Activated T-cell treated with anti-CD3 and anti-CD28 coated beads for 1 hour (primary cell): Measurements from ENCODE around the gene FAM131B.

Source experiments
- DNase-seq: peaks from one replicate; pipeline ENCODE4 v3.0.0-alpha.2; 2020; ENCODE audit warnings: low read depth

Gene FAM131B

GRCh38 chr7:143382791-143383641 is 20.5 kb upstream of the FAM131B start:
- DNase-seq = no peak

GRCh38 chr7:143382126-143382790 is 19.7 kb upstream of the FAM131B start:
- no peak for DNase-seq

- DNase-seq = no peak
These were observed 19.1 kb upstream of the FAM131B start for GRCh38 chr7:143381427-143382125.

- DNase-seq = peak; percentile 80
These were observed 18.3 kb upstream of the FAM131B start, which contains the start of gene ZYX for GRCh38 chr7:143380646-143381426. TSS of gene ZYX (plus strand) at chr7:143381345. CDS start at chr7:143381572, 227 bp downstream.

GRCh38 chr7:143380260-143380645 is 17.7 kb upstream of the FAM131B start:
- DNase-seq = peak; percentile 85

GRCh38 chr7:143379611-143380259 is 17.2 kb upstream of the FAM131B start:
- DNase-seq = no peak

- DNase-seq = no peak
These were observed 13.9 kb upstream of the FAM131B start for GRCh38 chr7:143376396-143376795.

- DNase-seq = no peak
These were observed 13.0 kb upstream of the FAM131B start for GRCh38 chr7:143375298-143376034.

GRCh38 chr7:143374561-143374960 is 12.0 kb upstream of the FAM131B start:
- DNase-seq = no peak

GRCh38 chr7:143373255-143373794 is 10.8 kb upstream of the FAM131B start:
- DNase-seq = no peak

- DNase-seq = peak; percentile 50
These were observed 9.6 kb upstream of the FAM131B start for GRCh38 chr7:143372070-143372469.

GRCh38 chr7:143369678-143370651 is 7.5 kb upstream of the FAM131B start:
- DNase-seq = no peak

- no peak for DNase-seq
These were observed 5.9 kb upstream of the FAM131B start for GRCh38 chr7:143368387-143368786.

- no peak for DNase-seq
These were observed 5.5 kb upstream of the FAM131B start for GRCh38 chr7:143367972-143368371.

GRCh38 chr7:143363016-143363937 is 764 bp upstream of the FAM131B start:
- DNase-seq = no peak

GRCh38 chr7:143361552-143362130 is 872 bp downstream of the FAM131B start:
- DNase-seq = no peak

- DNase-seq = no peak
These were observed 1.5 kb downstream of the FAM131B start for GRCh38 chr7:143360788-143361551.
